ENCODE results near the gene MLXIP. TPM values are rescaled to one million over a fixed set of nuclear protein-coding genes. Genes with fewer than 3 reads are reported as not detected.
"Not testable (repeated sequence)": the region's sequence is repeated elsewhere in the genome, so short reads cannot be mapped to it uniquely, and the experiment has no call there.

MLXIP gene
- total RNA-seq, 1 experiment from 2014 or later: 124 TPM

GRCh38 chr12:122036153-122036552 lies 42.4 kb upstream of the MLXIP start:
- ChIA-PET CTCF (no interaction called here), POLR2A (no interaction called here)
- TF ChIP-seq SIN3A (IDR thresholded peaks at IDR 0.05; ENCODE audit: borderline replicate concordance, insufficient read depth, low read depth, low read length) (no peak), POLR2AphosphoS5 (IDR thresholded peaks at IDR 0.05; ENCODE audit: low read depth, low read length) (no peak), TCF7L2 (IDR thresholded peaks at IDR 0.05; ENCODE audit: low read depth, low read length) (no peak), REST (IDR thresholded peaks at IDR 0.05; ENCODE audit: insufficient read depth in 1 of 2, low read depth in 2 of 2, low read length in 1 of 2) (no peak), CTCF (IDR thresholded peaks at IDR 0.05) (no peak)
- no TSS peak for BruUV-seq (replicated peaks)
- in situ Hi-C loops (cut with HindIII; ENCODE audit: low pct_unique_long_range_greater_than_20kb, low sequenced_read_pairs): no loop called here
- H3K36me3 ChIP-seq (ENCODE audit: control insufficient read depth, insufficient read depth, low read length): no peaks in the 10 kb centered on the region; the same call in 1 of the 2 replicates
- H3K27me3 ChIP-seq (ENCODE audit: control insufficient read depth, insufficient read depth, low read length): no peaks in the 10 kb centered on the region
- intact Hi-C loops (cut with micrococcal nuclease; ENCODE audit: unreplicated experiment): no loop called here
- no peaks in the 10 kb centered on the region for H3K9me3 ChIP-seq (ENCODE audit: control insufficient read depth, insufficient read depth, low read depth, low read length)
- H3K4me1 ChIP-seq (ENCODE audit: control insufficient read depth, insufficient read depth, low read length): no peaks in the 10 kb centered on the region
- ATAC-seq (no peak), DNase-seq (ENCODE audit: low read depth, low spot score) (no peak)
- H3K27ac ChIP-seq (ENCODE audit: low read length): no peak overlapping the region
- no peak overlapping the region for H3K4me3 ChIP-seq (ENCODE audit: low read depth in 2 of 2, low read length in 2 of 2)

DNA sequence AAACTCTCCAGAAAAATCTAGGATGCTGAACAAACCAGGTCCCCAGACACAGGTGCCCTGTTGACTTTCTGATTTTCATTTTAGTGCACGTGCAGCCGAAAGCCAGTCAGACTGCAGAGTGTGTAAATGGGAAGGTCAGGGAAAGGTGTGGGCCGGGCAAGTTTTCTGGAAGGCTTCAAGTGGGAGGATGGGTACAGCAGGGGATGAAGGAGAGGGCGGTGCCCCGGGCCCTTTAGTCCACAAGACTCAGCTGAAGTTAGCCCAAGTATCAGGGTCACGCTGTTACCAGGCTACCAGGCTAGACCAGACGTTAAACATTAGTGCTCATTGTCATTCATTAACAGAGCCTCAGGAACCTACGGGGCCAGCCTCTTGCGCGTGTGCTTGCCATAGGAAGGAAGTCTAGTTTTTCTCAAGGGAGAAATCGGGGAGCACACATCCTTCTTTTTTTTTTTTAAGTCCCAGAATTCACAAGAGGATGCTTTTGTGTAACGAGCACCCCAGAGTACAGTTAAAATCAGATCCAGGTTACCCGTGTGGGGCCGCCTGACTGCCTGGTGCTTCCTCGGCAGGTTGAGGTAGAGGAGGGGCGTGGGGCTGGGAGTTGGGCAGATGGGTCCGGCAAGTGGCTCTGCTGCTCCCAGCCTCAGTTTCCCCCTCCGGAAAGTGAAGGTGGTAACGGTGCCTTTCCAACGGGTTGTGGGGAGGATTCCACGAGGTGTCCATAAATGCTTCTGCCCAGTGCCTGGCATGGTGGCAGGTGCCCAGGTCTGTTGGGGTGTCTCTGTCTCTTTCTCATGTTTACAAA lies 37.8 kb upstream of the MLXIP start:
- no peak for ATAC-seq
- ChIA-PET CTCF (no interaction called here), POLR2A (no interaction called here)
- H3K9me3 ChIP-seq (ENCODE audit: control insufficient read depth, insufficient read depth, low read depth, low read length): no peaks in the 10 kb centered on the region
- H3K36me3 ChIP-seq (ENCODE audit: control insufficient read depth, insufficient read depth, low read length): no peaks in the 10 kb centered on the region
- no peak for TF ChIP-seq CTCF (IDR thresholded peaks at IDR 0.05)
- no peak for TF ChIP-seq POLR2AphosphoS5 (IDR thresholded peaks at IDR 0.05; ENCODE audit: low read depth, low read length)
- no peak for TF ChIP-seq REST (IDR thresholded peaks at IDR 0.05; ENCODE audit: insufficient read depth in 1 of 2, low read depth in 2 of 2, low read length in 1 of 2)
- no peak for TF ChIP-seq SIN3A (IDR thresholded peaks at IDR 0.05; ENCODE audit: borderline replicate concordance, insufficient read depth, low read depth, low read length)
- TF ChIP-seq TCF7L2 (IDR thresholded peaks at IDR 0.05; ENCODE audit: low read depth, low read length): no peak
- no TSS peak for BruUV-seq (replicated peaks)
- intact Hi-C loops (cut with micrococcal nuclease; ENCODE audit: unreplicated experiment) (no loop called here), in situ Hi-C loops (cut with HindIII; ENCODE audit: low pct_unique_long_range_greater_than_20kb, low sequenced_read_pairs) (no loop called here)
- no peak for DNase-seq (ENCODE audit: low read depth, low spot score)
- no peak overlapping the region for H3K4me3 ChIP-seq (ENCODE audit: low read depth in 2 of 2, low read length in 2 of 2)
- no peaks in the 10 kb centered on the region for H3K4me1 ChIP-seq (ENCODE audit: control insufficient read depth, insufficient read depth, low read length)
- no peaks in the 10 kb centered on the region for H3K27me3 ChIP-seq (ENCODE audit: control insufficient read depth, insufficient read depth, low read length)
- H3K27ac ChIP-seq (ENCODE audit: low read length): no peak overlapping the region

DNA sequence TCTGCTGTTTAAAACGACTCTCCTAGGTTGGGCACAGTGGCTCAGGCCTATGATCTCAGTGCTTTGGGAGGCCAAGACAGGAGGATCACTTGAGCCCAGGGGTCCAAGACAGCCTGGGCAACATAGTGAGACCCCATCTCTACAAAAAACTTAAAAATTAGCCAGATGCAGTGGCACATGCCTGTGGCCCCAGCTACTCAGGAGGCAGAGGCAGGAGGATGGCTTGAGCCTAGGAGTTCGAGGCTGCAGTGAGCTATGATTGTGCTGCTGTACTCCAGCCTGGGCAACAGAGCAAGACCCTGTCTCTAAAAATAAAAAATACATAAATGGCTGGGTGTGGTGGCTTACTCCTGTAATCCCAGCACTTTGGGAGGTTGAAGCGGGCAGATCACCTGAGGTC lies 37.1 kb upstream of the MLXIP start:
- CTCF ChIA-PET; H3K9me3 ChIP-seq (ENCODE audit: control insufficient read depth, insufficient read depth, low read depth, low read length); POLR2A ChIA-PET; in situ Hi-C loops (cut with HindIII; ENCODE audit: low pct_unique_long_range_greater_than_20kb, low sequenced_read_pairs); ATAC-seq; BruUV-seq (replicated peaks); intact Hi-C loops (cut with micrococcal nuclease; ENCODE audit: unreplicated experiment); H3K4me1 ChIP-seq (ENCODE audit: control insufficient read depth, insufficient read depth, low read length); H3K36me3 ChIP-seq (ENCODE audit: control insufficient read depth, insufficient read depth, low read length); H3K4me3 ChIP-seq (ENCODE audit: low read depth in 2 of 2, low read length in 2 of 2); DNase-seq (ENCODE audit: low read depth, low spot score); H3K27ac ChIP-seq (ENCODE audit: low read length); H3K27me3 ChIP-seq (ENCODE audit: control insufficient read depth, insufficient read depth, low read length): not testable (repeated sequence)

Measured in Panc1 (cell line).